Stimulated activated CD8-positive, alpha-beta memory T cell treated with anti-CD3 and anti-CD28 coated beads, Interleukin-2, amount 100 ng/mL, for 1 hour (primary cell): ENCODE measurements around the gene TRAF3IP1.
"Not testable (repeated sequence)": the region's sequence is repeated elsewhere in the genome, so short reads cannot be mapped to it uniquely, and the experiment has no call there.

Experiments
- DNase-seq, 2 donors: peaks; one replicate each; pipeline ENCODE4 v3.0.0-alpha.2; 2020; ENCODE audit warnings: low read depth in 2 of 2

TRAF3IP1 gene

DNA sequence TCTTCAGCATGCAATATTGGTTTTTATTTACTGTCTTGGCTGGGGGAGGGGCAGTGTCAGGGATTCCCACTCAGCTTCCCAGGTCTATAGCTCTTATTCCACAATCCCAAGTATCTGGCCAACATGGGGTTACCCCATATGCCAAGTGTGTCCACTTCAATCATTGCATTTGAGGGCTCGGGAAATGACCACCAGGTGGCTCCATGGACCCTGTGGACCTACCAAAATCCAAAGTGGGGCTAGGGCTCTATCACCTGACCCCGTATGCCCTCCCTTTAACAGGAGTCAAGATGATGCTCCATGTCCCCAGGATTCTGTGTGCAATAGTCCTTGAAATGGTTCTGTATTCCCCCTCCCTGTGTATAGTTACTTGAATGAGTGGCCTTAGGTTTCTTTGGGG lies 12.1 kb upstream of the TRAF3IP1 start:
- no peak for DNase-seq

DNA sequence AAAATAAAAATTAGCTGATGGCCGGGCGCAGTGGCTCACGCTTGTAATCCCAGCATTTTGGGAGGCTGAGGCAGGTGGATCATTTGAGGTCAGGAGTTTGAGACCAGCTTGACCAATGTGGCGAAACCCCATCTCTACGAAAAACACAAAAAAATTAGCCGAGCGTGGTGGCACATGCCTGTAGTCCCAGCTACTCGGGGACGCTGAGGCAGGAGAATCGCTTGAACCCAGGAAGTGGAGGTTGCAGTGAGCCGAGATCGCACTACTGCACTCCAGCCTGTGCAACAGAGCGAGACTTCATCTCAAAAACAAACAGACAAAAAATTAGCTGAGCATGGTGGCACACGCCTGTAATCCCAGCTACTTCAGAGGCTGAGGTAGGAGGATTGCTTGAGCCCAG lies 9.6 kb upstream of the TRAF3IP1 start:
- DNase-seq, result not testable (repeated sequence)

DNA sequence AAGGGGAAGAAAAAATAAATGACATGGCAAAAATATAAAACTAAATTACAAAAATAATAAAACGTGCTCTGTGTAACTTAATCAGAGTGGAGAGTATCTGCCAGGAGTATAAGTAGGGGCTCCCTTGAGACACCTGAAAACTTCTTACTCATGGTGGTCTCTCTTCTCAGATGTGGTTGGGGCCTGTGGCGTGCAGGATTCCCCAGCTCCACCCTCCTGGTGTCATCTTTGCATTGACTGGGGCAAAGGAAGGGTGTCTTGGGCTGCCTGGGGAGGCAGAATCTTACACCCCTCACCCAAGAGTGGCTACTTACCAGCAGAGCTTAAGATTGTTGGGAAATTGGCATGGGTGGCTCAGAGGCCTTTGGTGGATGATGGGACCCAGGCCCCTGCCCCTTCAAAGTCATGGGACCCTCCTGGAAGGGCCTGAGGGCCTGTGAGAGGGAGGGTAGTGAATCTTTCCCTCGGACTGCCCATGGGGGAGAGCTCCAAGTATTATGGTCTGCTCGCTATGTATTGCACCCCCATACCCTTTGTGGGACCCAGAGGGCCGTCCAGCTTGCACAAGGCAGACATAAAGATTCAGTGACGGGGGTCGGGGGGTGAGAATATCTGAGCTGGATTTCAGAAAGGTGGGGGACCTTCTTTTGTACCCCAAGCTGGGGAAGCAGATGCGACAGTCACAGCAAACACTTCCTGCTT lies 6.9 kb upstream of the TRAF3IP1 start:
- no peak for DNase-seq

DNA sequence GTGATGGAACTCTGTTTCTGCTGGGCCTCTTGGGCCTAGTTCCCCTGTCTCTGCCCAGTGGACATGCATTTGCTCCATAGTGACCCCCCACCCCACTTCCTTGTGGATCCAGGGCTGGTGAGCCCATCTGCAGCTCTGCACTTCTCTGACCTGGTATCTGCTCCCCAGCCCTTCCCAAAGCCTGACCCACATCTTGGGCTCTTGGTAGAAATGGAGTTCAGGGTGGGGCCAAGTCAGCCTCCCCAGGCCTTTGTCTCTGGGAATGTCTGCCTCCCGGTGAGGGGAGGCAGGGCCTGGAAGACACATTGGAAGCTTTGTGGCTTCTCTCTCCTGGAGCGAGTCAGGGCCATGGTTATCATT lies 6.3 kb upstream of the TRAF3IP1 start:
- no peak for DNase-seq

DNA sequence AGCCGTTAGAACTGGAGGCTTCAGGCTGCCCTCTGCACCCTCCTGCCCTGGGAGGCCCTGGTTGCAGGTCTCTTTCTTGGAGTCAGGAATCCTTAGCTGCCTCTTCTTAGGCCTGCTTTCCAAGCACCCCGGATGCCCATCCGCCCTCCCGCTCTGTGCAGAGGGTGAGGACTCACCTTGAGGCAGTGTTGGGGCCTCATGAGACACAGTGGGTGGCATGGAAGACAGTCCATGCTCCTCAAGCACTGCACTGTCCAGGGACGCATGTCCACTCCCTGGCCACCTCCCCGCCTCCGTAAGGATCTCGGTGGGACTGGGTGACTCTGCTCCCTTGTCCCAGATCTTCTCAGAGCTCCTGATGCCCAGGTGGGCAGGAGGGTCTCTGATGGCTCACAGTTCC lies 5.7 kb upstream of the TRAF3IP1 start:
- no peak for DNase-seq

DNA sequence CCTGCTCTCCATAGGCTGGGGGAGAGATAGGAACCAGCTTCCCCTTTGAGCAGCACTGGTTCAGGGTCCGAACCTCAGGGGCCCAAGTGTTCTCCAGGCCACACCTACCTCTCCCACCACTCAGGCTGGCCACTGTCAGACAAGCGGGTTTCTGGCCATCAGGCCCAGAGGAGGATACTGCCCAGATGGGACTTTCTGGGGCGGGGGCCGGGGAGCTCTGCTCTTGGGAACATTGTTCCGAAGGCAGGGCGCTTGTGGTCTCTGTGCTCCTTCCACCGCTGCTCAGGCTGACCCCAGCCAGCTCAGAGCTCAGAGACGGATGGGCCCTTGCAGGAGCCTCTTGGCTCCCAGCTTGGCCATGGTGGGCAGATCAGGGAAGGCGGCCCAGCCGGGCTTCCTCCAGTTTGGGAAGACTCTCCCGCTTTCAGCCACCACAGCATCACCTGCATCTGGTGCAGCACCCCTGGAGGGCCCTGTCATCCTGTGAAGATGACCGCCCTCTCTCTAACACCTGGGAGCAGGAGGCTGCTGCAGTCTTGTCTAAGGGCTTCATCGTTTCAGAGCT lies 5.2 kb upstream of the TRAF3IP1 start:
- DNase-seq, result no peak

DNA sequence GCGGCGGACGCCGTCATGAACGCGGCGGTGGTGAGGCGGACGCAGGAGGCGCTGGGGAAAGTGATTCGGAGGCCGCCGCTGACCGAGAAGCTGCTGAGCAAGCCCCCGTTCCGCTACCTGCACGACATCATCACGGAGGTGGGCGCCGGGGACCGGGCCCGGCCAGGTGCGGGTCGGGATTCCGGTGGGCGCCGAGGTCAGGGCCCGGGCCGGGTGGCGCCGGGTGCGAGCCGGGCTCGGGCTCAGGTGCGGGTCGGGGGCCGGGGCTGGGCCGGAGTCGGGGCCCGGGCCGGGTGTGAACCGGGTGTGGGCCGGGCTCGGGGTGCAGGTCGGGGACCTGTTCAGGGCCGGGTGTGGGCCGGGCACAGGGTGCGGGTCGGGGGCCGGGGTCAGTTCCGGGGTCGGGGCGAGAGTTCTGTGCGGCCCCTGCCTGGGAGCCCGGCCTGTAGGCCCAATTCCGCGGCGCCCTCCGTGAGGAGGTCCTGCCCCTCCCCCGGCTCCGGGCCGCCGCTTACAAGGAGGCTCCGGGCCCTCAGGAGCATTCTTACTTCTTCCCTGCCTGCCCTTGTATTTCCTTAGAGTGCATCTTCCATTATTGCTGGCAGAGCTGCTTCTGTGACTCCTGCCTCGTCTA lies 447 bp downstream of the TRAF3IP1 start:
- no peak for DNase-seq

DNA sequence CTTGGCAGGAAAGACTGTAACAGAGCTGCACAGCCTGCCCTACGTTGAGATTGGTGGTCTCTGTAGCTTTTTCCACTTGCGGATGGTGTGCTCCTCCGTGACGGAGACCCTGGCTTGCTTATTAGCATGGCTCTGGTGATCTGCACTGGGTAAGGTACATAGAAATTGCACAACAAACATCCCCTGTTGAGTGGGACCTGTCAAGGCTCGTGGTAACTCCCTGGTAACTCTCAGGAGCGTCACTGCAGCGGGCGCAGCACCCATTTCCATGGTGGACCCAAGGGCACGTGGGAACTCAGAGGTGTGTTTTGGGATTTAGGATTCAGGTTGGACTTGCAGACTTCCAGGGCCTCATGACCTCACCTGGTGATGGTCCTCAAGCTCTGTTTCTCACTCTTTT lies 1.1 kb downstream of the TRAF3IP1 start:
- DNase-seq, result no peak

DNA sequence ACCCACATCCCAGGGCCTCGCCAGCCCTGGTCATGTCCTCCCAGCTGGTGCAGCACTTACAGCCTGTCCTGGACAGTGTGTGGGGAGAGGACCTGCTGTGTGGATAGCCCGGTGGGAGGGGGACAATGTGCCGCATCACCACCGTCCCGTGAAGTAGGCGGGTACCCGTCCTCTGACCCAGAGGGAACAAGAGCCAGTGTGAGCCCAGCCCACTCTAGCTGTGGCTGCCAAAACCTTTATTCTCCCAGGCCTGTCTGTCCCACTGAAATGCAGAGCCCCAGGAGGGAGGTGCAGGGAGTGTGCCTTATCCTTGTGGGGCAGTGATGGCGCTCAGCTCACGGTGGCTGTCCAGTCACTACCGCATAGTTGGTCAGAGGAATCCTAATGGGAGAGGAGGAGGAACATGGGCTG lies 1.7 kb downstream of the TRAF3IP1 start:
- no peak for DNase-seq

DNA sequence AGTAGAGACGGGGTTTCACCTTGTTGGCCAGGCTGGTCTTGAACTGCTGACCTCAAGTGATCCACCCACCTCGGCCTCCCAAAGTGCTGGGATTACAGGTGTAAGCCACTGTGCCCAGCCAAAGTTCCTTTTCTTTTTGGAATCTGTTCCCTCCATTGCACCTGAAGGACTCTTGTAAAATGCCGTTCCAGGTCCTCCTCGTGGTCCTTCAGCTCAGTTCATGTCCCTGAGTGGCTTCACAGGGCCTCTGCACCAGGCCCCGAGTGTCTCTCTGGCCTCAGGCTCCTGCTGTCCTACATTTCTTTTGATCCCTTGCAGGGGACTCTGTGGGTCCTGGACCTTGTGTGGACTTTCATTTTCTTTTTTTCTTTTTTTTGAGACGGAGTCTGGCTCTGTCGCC lies 3.9 kb downstream of the TRAF3IP1 start:
- not testable (repeated sequence) for DNase-seq

DNA sequence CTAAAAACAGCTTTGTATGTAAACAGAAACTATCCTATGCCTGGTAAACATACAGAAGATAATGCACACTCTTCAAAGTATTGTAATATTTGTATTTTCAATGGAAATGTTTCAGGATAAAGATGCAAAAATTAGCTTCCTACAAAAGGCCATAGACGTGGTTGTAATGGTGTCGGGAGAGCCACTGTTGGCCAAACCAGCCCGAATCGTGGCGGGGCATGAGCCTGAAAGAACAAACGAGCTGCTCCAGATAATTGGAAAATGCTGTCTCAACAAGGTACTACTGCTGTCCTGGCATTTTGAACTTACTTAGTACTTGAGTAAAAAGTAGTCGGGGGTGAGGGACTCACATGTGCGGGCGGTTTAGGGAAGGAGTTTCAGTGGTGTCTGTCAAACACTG lies 5.4 kb downstream of the TRAF3IP1 start:
- DNase-seq, result no peak

DNA sequence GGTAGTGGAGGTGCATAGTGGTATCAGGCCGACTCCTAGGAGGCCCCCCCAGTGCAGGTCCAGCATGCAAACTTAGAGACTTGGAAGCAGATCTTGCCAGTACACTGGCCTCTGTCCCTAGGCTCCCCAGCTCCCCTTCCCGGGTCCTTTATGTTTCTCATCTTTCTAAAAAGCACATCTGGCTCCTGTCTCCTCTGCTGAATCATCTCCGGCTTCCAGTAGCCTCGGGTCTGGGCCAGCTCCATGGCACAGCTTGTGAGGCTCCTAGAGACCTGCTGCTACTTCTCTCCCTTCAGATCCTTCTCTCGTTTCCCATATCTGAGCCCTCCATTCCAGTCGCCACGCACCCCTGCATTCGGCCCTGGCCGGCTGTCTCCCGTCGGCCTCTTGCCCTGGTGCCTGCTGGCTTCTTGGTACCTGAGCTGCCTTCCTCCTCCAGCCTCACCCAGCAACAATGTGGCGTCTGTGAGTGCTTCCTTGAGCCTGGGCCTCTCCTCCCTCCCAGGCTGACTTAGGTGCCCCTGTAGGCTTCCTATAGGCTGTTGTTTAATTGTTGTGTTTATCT lies 6.6 kb downstream of the TRAF3IP1 start:
- DNase-seq, result no peak

DNA sequence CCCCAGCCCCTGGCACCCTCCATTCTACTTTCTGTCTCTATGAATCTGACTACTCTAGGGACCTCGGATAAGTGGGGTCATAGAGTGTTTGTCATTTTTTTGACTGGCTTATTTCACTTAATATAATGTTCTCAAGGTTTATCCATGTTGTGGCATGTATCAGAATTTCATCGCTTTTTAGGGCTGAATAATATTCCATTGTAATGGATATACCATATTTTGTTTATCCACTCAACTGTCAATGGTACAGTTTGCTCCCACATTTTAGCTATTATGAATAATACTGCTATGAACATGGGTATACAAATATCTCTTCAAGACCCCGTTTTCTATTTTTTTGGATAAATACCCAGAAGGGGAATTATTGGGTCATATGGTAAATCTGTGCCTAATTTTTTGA lies 7.4 kb downstream of the TRAF3IP1 start:
- no peak for DNase-seq

DNA sequence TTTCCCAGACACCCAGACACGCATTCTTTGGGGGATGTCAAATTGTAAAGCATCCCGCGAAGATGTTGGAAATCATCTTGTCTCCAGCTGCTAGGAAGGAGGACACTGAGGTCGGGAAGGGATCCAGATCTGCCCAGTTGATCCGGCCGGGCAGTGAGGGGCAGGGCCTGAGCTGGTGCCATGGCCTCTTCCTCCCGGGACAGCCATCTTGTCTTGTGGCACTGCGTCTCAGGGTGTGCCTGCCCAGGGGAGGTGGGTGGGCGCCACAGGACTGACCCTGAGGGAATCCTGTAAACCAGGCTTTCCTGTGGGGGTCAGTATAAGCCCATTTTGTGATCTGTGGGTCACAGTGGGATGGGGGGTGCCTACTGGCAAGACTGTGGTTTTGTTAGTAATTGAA lies 10.1 kb downstream of the TRAF3IP1 start:
- no peak for DNase-seq

DNA sequence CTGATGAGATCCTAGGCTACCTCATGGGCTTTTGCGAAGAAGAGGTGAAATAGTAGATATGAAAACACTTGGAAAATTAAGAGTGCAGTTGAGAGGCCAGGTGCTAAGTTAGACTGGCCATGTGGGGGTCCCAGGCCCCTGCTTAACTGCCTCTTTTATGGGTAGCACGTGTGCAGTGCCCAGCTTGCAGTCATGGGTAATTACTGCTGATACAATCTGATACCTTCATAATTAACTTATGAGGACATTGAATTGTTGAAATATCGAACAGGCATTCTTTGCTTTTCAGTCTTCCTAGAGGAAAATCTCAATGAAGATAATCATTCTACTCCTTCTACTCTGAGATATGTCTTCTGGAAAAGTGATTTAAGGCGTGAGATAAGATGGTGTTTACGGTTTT lies 11.6 kb downstream of the TRAF3IP1 start:
- DNase-seq, result no peak

DNA sequence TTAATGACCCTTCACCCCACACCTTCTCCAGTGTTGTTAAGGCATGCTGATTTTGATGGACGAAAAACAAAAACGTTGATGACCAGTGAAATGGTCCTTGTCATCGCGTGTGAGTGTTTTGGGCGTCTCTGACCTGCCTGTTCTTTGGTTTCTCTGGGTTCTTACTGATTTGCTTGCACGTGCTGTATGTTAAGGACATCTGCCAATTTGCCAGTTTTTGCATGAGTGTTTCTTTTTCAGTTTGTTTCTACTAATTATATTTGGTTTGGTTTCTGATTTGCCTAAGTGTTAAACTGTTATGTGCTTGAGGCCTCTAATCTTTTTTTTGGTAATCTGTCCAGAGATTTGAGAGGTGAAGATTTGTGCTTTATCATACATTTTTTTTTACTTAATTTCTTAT lies 14.6 kb downstream of the TRAF3IP1 start:
- no peak for DNase-seq

DNA sequence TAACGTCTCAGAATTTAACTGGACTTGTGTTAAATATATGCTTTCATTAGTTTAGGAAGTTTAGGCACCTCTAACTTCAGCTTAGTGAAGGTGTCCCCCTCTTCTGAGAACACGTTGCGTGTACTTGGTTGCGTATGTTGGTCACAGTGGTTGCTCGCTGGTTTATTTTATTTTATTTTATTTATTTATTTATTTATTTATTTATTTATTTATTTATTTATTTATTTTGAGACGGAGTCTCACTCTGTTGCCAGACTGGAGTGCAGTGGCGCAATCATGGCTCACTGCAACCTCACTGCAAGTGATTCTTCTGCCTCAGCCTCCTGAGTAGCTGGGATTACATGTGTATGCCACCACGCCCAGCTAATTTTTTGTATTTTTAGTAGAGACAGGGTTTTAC lies 15.3 kb downstream of the TRAF3IP1 start:
- not testable (repeated sequence) for DNase-seq

DNA sequence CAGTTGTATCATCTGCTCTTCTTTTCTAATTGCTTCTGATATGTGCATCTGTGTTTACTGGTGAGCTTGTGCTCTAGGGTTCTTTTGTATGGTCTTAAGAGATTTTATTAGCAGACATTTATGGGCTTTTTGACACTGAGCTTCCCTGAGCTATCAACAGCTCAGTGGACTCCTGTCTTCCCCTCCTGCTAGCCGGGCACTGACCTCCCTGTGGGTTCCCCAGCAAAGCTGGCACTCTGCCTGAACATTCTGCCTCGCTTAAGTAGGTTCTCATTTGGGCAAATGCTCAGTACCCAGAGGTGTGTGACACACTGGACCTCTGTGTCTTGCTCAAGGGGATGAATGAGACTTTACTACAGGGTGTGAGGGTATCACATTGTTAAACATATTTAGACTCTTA lies 15.8 kb downstream of the TRAF3IP1 start:
- DNase-seq, result no peak

DNA sequence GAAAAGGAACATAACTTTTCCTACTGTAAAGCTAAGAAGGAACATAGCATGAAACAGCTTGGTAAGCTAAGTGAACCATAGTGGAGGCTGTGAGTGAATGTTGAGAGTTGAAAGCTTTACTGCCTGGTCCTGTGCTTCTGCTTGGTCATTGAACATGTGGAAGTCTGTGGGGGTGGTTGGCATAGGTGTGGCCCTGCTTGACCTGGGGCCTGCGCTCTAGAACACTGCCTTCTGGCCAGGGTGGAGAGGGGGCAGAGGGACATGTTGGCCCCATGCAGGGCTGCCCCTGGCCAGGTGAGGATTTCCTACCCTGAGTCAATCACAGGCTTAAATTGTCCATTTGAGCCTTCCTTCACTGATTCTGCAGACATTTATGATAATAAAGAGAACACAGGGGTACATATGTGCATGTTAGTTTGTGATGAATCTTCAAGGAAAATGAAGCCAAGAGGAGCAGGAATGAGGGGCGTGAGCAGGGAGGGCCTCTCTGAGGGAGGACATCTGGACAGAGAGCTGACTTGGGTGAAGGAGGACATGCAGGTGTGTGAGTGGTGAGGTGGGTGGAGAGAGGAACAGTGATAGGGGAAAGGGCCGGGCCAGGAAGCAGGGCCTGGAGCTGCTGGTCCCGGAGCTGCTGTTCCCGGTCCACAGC lies 16.6 kb downstream of the TRAF3IP1 start:
- DNase-seq, result no peak

DNA sequence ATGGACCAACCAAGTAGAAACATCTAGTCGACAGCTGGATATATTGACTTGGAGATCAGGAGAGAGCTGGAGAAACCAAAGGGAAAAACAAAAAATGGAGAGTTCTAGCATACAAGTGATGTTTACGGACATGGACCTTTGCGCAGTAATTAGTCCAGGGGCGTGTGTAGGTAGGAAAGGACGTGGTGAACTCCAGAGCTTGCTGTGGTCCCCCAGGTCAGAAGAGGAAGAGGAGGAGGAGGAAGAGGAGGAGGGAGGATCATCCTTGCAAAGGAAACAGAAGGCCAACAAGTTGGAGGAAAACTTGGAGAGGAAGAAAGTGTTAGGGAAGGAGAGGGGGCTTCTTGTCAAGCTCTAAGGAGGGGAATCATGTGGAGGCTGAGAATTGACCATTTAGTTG lies 17.5 kb downstream of the TRAF3IP1 start:
- DNase-seq, result no peak

DNA sequence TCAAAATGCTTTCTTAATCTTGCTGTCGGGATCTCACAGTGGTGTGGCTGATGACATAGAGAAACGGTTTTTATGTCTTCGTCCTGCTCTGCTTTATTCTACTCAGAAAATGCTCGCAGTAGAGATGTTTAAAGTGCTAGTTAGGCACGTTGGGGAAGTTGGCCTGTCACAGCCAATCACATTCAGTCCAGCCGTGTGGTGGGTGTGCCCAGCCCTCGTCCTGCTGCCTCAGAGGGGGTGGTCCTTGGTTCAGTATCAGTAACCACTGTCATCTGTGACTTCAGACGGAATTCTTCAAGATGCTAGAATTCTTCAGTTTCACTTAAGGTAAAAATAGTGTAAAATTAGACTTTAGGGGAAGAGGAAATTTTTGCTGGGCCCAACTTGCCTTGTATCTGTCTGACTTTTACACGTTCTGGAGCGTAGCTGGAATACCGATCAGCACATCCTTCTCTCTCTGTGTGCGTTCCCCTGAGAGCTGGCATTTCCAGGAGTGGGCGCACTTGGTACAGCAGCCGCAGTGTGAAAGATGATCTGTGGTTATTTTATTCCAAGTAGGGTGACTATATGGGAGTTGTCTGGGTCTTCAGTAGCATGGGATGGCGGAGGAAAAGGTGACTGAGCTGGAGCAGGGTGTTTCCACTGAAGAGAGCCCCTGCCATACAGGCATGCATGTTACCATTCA lies 18.5 kb downstream of the TRAF3IP1 start:
- no peak for DNase-seq

DNA sequence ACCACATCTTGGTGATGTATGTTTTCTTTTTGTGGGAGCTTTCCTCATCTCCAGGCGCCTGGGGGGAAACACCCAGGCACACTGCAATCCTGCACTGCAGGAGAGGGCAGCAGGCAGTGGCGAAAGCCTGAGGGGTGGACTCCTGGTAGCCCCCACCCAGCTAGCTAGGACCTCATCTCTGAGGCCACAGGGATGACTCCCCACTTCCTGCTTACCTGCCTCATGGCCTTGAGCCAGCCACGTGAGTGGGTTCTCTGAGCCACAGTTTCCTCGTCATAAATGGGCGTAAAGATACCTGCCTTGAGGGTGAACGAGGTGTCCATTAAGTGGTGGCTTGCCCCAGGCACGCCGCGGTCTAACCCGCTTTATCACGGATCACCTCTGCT lies 19.1 kb downstream of the TRAF3IP1 start:
- no peak for DNase-seq
